ENCODE results near the gene SATL1. TPM values are rescaled to one million over a fixed set of nuclear protein-coding genes. Genes with fewer than 3 reads are reported as not detected.

The SATL1 gene
- total and polyA plus RNA-seq, 2 experiments from 2014 or later: 0.14 to 0.68 TPM

DNA sequence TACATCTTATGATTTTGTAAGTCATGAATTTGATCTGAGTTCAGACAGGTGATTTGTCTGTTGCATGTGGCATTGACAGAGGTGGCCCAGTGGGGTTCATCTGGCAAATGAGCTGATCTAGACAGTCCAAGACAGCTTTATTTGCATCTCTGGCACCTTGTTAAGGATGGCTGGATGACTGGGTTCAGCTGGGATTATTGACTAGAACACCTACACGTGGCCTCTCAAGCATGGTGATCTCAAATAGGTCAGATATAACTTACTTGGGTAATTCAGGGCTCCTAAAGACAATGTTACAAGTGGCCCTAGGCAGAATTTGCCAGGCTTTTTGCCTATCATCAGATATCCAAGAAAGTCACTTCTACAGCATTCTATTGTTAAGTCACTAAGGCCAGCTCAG lies 192.0 kb downstream of the SATL1 start:
- Histone ChIP-seq H3K27ac (ENCODE audit: low read depth) (no peak overlapping the region), H3K36me3 (ENCODE audit: insufficient read depth) (no peaks in the 10 kb centered on the region), H3K4me2 (no peak overlapping the region), H3K4me1 (ENCODE audit: insufficient read depth) (no peaks in the 10 kb centered on the region), H3K4me3 (no peak overlapping the region), H2AFZ (no peak overlapping the region), H3K27me3 (ENCODE audit: insufficient read depth) (no peaks in the 10 kb centered on the region), H4K20me1 (replicated peaks; ENCODE audit: insufficient read depth) (no peaks in the 10 kb centered on the region), H3K9me2 (ENCODE audit: insufficient read depth) (no peaks in the 10 kb centered on the region), H3F3A (replicated peaks; ENCODE audit: low read depth) (no peaks in the 10 kb centered on the region), H3K79me2 (replicated peaks; ENCODE audit: insufficient read depth) (no peaks in the 10 kb centered on the region)
- H3K27ac Mint-ChIP-seq: no peak overlapping the region
- TF ChIP-seq, protein P1, sequence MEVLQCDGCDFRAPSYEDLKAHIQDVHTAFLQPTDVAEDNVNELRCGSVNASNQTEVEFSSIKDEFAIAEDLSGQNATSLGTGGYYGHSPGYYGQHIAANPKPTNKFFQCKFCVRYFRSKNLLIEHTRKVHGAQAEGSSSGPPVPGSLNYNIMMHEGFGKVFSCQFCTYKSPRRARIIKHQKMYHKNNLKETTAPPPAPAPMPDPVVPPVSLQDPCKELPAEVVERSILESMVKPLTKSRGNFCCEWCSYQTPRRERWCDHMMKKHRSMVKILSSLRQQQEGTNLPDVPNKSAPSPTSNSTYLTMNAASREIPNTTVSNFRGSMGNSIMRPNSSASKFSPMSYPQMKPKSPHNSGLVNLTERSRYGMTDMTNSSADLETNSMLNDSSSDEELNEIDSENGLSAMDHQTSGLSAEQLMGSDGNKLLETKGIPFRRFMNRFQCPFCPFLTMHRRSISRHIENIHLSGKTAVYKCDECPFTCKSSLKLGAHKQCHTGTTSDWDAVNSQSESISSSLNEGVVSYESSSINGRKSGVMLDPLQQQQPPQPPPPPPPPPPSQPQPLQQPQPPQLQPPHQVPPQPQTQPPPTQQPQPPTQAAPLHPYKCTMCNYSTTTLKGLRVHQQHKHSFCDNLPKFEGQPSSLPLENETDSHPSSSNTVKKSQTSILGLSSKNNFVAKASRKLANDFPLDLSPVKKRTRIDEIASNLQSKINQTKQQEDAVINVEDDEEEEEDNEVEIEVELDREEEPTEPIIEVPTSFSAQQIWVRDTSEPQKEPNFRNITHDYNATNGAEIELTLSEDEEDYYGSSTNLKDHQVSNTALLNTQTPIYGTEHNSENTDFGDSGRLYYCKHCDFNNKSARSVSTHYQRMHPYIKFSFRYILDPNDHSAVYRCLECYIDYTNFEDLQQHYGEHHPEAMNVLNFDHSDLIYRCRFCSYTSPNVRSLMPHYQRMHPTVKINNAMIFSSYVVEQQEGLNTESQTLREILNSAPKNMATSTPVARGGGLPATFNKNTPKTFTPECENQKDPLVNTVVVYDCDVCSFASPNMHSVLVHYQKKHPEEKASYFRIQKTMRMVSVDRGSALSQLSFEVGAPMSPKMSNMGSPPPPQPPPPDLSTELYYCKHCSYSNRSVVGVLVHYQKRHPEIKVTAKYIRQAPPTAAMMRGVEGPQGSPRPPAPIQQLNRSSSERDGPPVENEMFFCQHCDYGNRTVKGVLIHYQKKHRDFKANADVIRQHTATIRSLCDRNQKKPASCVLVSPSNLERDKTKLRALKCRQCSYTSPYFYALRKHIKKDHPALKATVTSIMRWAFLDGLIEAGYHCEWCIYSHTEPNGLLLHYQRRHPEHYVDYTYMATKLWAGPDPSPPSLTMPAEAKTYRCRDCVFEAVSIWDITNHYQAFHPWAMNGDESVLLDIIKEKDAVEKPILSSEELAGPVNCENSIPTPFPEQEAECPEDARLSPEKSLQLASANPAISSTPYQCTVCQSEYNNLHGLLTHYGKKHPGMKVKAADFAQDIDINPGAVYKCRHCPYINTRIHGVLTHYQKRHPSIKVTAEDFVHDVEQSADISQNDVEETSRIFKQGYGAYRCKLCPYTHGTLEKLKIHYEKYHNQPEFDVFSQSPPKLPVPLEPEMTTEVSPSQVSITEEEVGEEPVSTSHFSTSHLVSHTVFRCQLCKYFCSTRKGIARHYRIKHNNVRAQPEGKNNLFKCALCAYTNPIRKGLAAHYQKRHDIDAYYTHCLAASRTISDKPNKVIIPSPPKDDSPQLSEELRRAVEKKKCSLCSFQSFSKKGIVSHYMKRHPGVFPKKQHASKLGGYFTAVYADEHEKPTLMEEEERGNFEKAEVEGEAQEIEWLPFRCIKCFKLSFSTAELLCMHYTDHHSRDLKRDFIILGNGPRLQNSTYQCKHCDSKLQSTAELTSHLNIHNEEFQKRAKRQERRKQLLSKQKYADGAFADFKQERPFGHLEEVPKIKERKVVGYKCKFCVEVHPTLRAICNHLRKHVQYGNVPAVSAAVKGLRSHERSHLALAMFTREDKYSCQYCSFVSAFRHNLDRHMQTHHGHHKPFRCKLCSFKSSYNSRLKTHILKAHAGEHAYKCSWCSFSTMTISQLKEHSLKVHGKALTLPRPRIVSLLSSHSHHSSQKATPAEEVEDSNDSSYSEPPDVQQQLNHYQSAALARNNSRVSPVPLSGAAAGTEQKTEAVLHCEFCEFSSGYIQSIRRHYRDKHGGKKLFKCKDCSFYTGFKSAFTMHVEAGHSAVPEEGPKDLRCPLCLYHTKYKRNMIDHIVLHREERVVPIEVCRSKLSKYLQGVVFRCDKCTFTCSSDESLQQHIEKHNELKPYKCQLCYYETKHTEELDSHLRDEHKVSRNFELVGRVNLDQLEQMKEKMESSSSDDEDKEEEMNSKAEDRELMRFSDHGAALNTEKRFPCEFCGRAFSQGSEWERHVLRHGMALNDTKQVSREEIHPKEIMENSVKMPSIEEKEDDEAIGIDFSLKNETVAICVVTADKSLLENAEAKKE (CRISPR knock-in tag; IDR thresholded peaks at IDR 0.05): no peak
- TF ChIP-seq STAT1 (IDR thresholded peaks at IDR 0.05; ENCODE audit: unreplicated experiment): no peak
- TF ChIP-seq CREB1 (CRISPR knock-in tag; IDR thresholded peaks at IDR 0.05; ENCODE audit: low read depth): no peak
- no peak for TF ChIP-seq JUNB (IDR thresholded peaks at IDR 0.05; ENCODE audit: unreplicated experiment)
- TF ChIP-seq EZH2 (IDR thresholded peaks at IDR 0.05; ENCODE audit: low read depth, unreplicated experiment): no peak
- TF ChIP-seq, protein P2, sequence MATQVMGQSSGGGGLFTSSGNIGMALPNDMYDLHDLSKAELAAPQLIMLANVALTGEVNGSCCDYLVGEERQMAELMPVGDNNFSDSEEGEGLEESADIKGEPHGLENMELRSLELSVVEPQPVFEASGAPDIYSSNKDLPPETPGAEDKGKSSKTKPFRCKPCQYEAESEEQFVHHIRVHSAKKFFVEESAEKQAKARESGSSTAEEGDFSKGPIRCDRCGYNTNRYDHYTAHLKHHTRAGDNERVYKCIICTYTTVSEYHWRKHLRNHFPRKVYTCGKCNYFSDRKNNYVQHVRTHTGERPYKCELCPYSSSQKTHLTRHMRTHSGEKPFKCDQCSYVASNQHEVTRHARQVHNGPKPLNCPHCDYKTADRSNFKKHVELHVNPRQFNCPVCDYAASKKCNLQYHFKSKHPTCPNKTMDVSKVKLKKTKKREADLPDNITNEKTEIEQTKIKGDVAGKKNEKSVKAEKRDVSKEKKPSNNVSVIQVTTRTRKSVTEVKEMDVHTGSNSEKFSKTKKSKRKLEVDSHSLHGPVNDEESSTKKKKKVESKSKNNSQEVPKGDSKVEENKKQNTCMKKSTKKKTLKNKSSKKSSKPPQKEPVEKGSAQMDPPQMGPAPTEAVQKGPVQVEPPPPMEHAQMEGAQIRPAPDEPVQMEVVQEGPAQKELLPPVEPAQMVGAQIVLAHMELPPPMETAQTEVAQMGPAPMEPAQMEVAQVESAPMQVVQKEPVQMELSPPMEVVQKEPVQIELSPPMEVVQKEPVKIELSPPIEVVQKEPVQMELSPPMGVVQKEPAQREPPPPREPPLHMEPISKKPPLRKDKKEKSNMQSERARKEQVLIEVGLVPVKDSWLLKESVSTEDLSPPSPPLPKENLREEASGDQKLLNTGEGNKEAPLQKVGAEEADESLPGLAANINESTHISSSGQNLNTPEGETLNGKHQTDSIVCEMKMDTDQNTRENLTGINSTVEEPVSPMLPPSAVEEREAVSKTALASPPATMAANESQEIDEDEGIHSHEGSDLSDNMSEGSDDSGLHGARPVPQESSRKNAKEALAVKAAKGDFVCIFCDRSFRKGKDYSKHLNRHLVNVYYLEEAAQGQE (IDR thresholded peaks at IDR 0.05; ENCODE audit: unreplicated experiment): no peak
- no peak for TF ChIP-seq ZNF114 (CRISPR knock-in tag; IDR thresholded peaks at IDR 0.05)
- TF ChIP-seq, protein P3, sequence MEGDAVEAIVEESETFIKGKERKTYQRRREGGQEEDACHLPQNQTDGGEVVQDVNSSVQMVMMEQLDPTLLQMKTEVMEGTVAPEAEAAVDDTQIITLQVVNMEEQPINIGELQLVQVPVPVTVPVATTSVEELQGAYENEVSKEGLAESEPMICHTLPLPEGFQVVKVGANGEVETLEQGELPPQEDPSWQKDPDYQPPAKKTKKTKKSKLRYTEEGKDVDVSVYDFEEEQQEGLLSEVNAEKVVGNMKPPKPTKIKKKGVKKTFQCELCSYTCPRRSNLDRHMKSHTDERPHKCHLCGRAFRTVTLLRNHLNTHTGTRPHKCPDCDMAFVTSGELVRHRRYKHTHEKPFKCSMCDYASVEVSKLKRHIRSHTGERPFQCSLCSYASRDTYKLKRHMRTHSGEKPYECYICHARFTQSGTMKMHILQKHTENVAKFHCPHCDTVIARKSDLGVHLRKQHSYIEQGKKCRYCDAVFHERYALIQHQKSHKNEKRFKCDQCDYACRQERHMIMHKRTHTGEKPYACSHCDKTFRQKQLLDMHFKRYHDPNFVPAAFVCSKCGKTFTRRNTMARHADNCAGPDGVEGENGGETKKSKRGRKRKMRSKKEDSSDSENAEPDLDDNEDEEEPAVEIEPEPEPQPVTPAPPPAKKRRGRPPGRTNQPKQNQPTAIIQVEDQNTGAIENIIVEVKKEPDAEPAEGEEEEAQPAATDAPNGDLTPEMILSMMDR (conservative IDR thresholded peaks at IDR 0.05; ENCODE audit: low read depth in 2 of 2): no peak
- TF ChIP-seq, protein P4, sequence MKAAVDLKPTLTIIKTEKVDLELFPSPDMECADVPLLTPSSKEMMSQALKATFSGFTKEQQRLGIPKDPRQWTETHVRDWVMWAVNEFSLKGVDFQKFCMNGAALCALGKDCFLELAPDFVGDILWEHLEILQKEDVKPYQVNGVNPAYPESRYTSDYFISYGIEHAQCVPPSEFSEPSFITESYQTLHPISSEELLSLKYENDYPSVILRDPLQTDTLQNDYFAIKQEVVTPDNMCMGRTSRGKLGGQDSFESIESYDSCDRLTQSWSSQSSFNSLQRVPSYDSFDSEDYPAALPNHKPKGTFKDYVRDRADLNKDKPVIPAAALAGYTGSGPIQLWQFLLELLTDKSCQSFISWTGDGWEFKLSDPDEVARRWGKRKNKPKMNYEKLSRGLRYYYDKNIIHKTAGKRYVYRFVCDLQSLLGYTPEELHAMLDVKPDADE (IDR thresholded peaks at IDR 0.05): no peak
- TF ChIP-seq NANOG (IDR thresholded peaks at IDR 0.05; ENCODE audit: borderline replicate concordance): no peak
- TF ChIP-seq EZH2phosphoT487 (IDR thresholded peaks at IDR 0.05; ENCODE audit: unreplicated experiment): no peak
- peaks cover under 1% of the 10 kb centered on the region; the same call in 1 of the 3 replicates for H3K36me3 Mint-ChIP-seq (ENCODE audit: low read depth)
- ATAC-seq: no peak
- DNase-seq (ENCODE audit: low spot score): no peak
- no peaks in the 10 kb centered on the region for H3K27me3 Mint-ChIP-seq (ENCODE audit: insufficient read depth, low read depth, poor library complexity)
- H3K9me3 Mint-ChIP-seq: no peaks in the 10 kb centered on the region
- H3K4me3 Mint-ChIP-seq: no peak overlapping the region
- H3K4me1 Mint-ChIP-seq: no peaks in the 10 kb centered on the region; the same call in 2 of the 3 replicates

Data from GM23338 (cell line).